Fibroblast of lung (primary cell): ENCODE results near the gene MYORG. TPM values are rescaled to one million over a fixed set of nuclear protein-coding genes. Genes with fewer than 3 reads are reported as not detected.

Source experiments
- DNase-seq, 2 donors: peaks; one replicate each; pipeline versions ENCODE4 v3.0.0 to v3.0.0-alpha.2; 2010; ENCODE audit warnings: low read depth in 2 of 2
- H2AFZ ChIP-seq: 2 replicates; pipeline ENCODE4 v1.5.1; 2012; ENCODE audit warnings: low read length, control low read depth, inconsistent platforms
- H3K27ac ChIP-seq: 2 replicates; pipeline ENCODE4 v1.5.1; 2011; ENCODE audit warnings: low read length, control low read depth; ENCODE audit not compliant: insufficient read depth
- H3K27me3 ChIP-seq: 2 replicates; pipeline ENCODE4 v1.5.1; 2011; ENCODE audit warnings: mild to moderate bottlenecking, low read length; ENCODE audit not compliant: control insufficient read depth, insufficient read depth
- H3K36me3 ChIP-seq: 2 replicates; pipeline ENCODE4 v1.5.1; 2011; ENCODE audit warnings: low read length; ENCODE audit not compliant: control insufficient read depth, insufficient read depth
- H3K4me1 ChIP-seq: 2 replicates; pipeline ENCODE4 v1.5.1; 2011; ENCODE audit warnings: low read length; ENCODE audit not compliant: control insufficient read depth, insufficient read depth; ENCODE audit errors: extremely low read depth
- H3K4me2 ChIP-seq: 2 replicates; pipeline ENCODE4 v1.5.1; 2011; ENCODE audit warnings: low read length, control low read depth; ENCODE audit not compliant: insufficient read depth; ENCODE audit errors: extremely low read depth
- H3K4me3 ChIP-seq, 4 experiments: fragments of 200-600 bp in 1 of 4; sonication (generic) in 1 of 4; replicated peaks in 1 of 4; 2 replicates each; pipeline ENCODE4 v1.5.1; 2011 to 2016; ENCODE audit warnings: low read length in 4 of 4, low read depth in 3 of 4, mild to moderate bottlenecking in 3 of 4, control low read depth in 2 of 4, inconsistent platforms in 1 of 4, mixed read lengths in 1 of 4; ENCODE audit not compliant: insufficient read depth in 1 of 4; ENCODE audit errors: control extremely low read depth in 1 of 4
- H3K79me2 ChIP-seq: 2 replicates; pipeline ENCODE4 v1.5.1; 2012; ENCODE audit warnings: mild to moderate bottlenecking, low read length, inconsistent platforms; ENCODE audit not compliant: control insufficient read depth, insufficient read depth
- H3K9ac ChIP-seq: 2 replicates; pipeline ENCODE4 v1.5.1; 2011; ENCODE audit warnings: mild to moderate bottlenecking, low read length, control low read depth; ENCODE audit not compliant: insufficient read depth
- H3K9me3 ChIP-seq: 2 replicates; pipeline ENCODE4 v1.5.1; 2012; ENCODE audit warnings: low read depth, low read length; ENCODE audit not compliant: control insufficient read depth, insufficient read depth
- H4K20me1 ChIP-seq: 2 replicates; pipeline ENCODE4 v1.5.1; 2011; ENCODE audit warnings: low read length; ENCODE audit not compliant: control insufficient read depth, insufficient read depth; ENCODE audit errors: extremely low read depth
- EZH2 ChIP-seq: IDR thresholded peaks from 2 replicates; pipeline ENCODE4 v1.5.1; 2012; ENCODE audit warnings: low read length, control low read depth, mild to moderate bottlenecking; ENCODE audit errors: missing control alignments
- polyA plus RNA-seq, 2 donors: library from polyadenylated mRNA; depleted of rRNA in 1 of 2; stranded (reverse) in 1 of 2; unstranded in 1 of 2; fragments of >200 nt; gene quantifications; 2 replicates each; pipeline ENCODE4 v1.2.1, GENCODE V29; 2011 to 2012; ENCODE audit warnings: missing spikeins in 1 of 2
- total RNA-seq: library from RNA; depleted of rRNA; stranded (reverse); fragments of >200 nt; gene quantifications from 2 replicates; pipeline ENCODE4 v1.2.1, GENCODE V29; 2014
- TF ChIP-seq, protein P1 (sequence below), 2 donors: IDR thresholded peaks in 1 of 2; conservative IDR thresholded peaks in 1 of 2; 1 replicate in 1 of 2; 2 replicates in 1 of 2; pipeline ENCODE4 v1.5.1; 2011 to 2012; ENCODE audit warnings: low read length in 2 of 2, control low read depth in 1 of 2, inconsistent platforms in 1 of 2, low read depth in 1 of 2, mild to moderate bottlenecking in 1 of 2

Gene MYORG
- total and polyA plus RNA-seq, 2 donors (not counting 1 experiment from before 2014, with no cell fraction given) = 0.34 to 0.83 TPM

DNA sequence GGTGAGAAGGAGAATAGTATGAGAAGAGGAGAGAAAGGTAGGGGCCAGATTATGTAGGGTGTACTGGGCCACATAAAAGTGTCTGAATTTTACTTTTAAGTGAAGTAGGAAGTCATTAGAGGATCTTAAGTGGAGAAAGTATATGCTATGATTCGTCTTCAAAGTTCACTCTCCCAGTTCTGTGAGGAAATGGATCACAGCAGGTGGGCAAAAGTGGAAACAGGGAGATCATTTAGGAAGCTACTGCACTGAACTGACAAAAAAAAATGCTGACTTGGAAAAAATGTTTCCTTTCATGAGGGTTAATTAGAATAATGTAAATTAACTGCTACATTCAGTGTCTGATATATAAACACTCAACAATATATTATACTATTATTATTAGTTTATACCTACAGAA, 50.0 kb downstream of the MYORG start:
- peak overlapping the region; percentile 28 for H3K27ac ChIP-seq
- H2AFZ ChIP-seq = peak overlapping the region; percentile 16
- no peak for TF ChIP-seq EZH2
- TF ChIP-seq, protein P1, sequence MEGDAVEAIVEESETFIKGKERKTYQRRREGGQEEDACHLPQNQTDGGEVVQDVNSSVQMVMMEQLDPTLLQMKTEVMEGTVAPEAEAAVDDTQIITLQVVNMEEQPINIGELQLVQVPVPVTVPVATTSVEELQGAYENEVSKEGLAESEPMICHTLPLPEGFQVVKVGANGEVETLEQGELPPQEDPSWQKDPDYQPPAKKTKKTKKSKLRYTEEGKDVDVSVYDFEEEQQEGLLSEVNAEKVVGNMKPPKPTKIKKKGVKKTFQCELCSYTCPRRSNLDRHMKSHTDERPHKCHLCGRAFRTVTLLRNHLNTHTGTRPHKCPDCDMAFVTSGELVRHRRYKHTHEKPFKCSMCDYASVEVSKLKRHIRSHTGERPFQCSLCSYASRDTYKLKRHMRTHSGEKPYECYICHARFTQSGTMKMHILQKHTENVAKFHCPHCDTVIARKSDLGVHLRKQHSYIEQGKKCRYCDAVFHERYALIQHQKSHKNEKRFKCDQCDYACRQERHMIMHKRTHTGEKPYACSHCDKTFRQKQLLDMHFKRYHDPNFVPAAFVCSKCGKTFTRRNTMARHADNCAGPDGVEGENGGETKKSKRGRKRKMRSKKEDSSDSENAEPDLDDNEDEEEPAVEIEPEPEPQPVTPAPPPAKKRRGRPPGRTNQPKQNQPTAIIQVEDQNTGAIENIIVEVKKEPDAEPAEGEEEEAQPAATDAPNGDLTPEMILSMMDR (conservative IDR thresholded peaks at IDR 0.05 in 1 of 2, IDR thresholded peaks at IDR 0.05 in 1 of 2; ENCODE audit: low read depth in 1 of 2, low read length in 2 of 2) = no peak
- H4K20me1 ChIP-seq = no peaks in the 10 kb centered on the region
- H3K79me2 ChIP-seq = peaks cover 18% of the 10 kb centered on the region
- no peak overlapping the region for H3K4me3 ChIP-seq
- H3K9ac ChIP-seq = no peak overlapping the region
- DNase-seq = no peak
- H3K9me3 ChIP-seq = no peaks in the 10 kb centered on the region
- peaks cover 9% of the 10 kb centered on the region for H3K4me1 ChIP-seq
- H3K36me3 ChIP-seq = no peaks in the 10 kb centered on the region
- no peaks in the 10 kb centered on the region for H3K27me3 ChIP-seq
- H3K4me2 ChIP-seq = no peak overlapping the region

DNA sequence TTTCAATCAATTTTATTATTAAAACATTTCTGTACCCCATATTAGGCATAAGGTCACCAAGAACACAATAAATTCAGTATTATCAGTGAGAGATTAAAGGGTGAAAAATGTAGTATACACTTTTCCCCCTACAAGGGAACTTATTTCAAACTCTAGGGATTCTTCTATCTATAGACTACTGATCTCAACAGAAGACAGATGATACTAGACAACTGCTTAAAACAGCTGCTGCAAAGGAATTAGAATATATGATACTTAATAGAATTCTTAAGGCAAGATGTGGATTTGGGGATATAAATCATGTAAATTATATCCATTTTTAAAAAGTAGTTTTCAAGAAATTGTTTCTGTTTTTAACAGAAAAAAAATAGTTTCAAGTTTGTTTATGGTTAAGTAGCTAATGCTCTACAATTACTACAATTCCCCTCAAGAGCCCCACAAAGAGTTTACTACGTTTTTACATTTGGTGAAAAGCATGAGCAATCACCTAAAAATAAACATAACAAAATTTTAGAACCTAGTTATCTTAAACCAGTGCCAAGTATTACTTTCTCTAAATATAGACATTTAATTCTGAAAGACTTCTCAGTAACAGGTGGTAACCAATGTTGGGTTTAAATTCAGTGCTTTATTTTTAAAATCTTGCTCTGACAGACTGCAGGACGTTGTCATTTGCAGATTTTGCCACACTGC, 53.7 kb downstream of the MYORG start:
- no peaks in the 10 kb centered on the region for H3K9me3 ChIP-seq
- H3K27me3 ChIP-seq = no peaks in the 10 kb centered on the region
- DNase-seq = peak in 1 of 2 donors; percentile 6
- H3K79me2 ChIP-seq = peaks cover 12% of the 10 kb centered on the region
- H2AFZ ChIP-seq = no peak overlapping the region
- no peak overlapping the region for H3K9ac ChIP-seq
- H3K4me1 ChIP-seq = peaks cover 9% of the 10 kb centered on the region
- H3K27ac ChIP-seq = no peak overlapping the region
- H3K4me2 ChIP-seq = no peak overlapping the region
- H3K4me3 ChIP-seq = no peak overlapping the region
- H4K20me1 ChIP-seq = no peaks in the 10 kb centered on the region
- no peak for TF ChIP-seq EZH2
- TF ChIP-seq, protein P1 (conservative IDR thresholded peaks at IDR 0.05 in 1 of 2, IDR thresholded peaks at IDR 0.05 in 1 of 2; ENCODE audit: low read depth in 1 of 2, low read length in 2 of 2) = no peak
- H3K36me3 ChIP-seq = no peaks in the 10 kb centered on the region

DNA sequence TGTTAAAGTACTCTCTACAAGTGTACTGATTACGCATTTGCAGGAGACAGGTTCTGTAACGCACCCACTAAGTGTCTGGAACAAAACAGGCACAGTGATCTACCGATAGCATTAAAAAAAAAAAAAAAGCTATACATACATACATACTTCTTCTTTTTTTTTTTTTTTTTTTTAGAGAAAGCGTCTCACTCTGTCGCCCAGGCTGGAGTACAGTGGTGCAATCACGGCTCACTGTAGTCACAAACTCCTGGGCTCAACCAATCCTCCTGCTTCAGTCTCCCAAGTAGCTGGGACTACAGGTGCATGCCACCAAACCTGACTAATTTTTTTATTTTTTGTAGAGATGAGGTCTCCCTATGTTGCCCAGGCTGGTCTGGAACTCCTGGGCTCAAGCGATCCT, 55.2 kb downstream of the MYORG start:
- Histone ChIP-seq H4K20me1 (no peaks in the 10 kb centered on the region), H3K36me3 (no peaks in the 10 kb centered on the region), H3K27me3 (no peaks in the 10 kb centered on the region), H3K4me3 (no peak overlapping the region), H3K9me3 (no peaks in the 10 kb centered on the region), H2AFZ (no peak overlapping the region), H3K4me1 (peaks cover 7% of the 10 kb centered on the region), H3K4me2 (no peak overlapping the region), H3K27ac (no peak overlapping the region), H3K9ac (no peak overlapping the region), H3K79me2 (peaks cover 1% of the 10 kb centered on the region)
- DNase-seq = no peak
- TF ChIP-seq, protein P1 (conservative IDR thresholded peaks at IDR 0.05 in 1 of 2, IDR thresholded peaks at IDR 0.05 in 1 of 2; ENCODE audit: low read depth in 1 of 2, low read length in 2 of 2) = no peak
- no peak for TF ChIP-seq EZH2
